Kidney capillary endothelial cell (primary cell): ENCODE results near the gene SORCS3.

Source experiments
- DNase-seq: peaks from one replicate; pipeline ENCODE4 v3.0.0-alpha.2; 2018; ENCODE audit warnings: low spot score

Gene SORCS3

DNA sequence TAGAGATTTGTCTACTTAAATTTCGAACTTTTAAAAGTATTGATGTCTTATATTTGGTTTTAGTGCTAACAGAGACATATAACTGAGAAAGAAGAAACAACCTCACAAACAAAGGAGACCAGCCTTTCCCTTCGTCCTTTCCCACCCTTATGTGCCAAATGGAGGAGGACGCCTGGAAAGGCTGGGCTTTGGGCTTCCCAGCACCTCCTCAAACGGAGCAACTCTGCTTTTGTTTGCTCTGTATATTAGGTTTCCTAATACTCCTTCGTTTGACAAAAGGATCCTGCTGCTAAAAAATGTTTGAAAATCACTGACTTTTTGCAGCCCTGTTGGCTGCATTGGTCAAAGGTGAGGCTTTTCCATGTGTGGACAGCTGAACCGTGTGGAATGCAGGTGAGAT is 471.8 kb downstream of the SORCS3 start:
- DNase-seq: no peak

DNA sequence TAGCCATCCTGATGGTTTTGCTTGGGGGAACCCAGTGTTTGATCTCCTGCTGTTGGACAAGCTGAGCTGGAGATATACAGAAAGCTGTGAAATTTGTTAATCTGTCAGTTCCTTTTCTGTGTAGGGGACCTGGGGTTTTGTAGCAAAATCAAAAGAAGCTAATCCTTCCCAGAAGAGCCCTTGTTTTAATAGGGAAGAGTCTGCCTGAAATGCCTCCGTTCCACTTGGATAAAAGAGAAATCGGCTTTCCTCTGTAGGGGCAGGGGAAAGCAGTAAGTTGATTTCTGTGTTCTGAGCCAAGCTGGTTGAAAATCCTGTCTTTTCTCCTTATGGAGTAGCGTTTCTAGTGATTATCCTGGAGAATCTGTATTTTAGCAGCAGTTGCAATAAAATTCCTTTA is 472.6 kb downstream of the SORCS3 start:
- DNase-seq: no peak

DNA sequence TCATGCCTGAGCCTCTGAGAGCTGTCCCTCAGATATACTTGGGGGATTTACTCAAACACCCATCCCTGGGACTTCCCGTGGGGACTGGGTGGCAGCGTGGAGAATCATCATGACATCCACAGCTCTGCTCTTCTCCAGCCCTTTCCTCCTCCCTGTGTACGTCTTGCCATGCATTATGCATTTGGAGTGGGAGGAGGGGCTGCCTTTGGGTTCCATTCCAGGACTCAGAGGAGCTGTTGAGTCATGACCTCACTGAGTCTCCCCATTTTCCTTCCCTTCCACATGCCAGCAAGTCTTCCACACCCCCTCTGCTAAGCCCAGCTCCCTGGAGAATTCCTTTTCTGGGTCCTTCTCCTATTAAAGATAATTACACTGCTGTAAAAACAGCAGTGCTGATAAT is 480.7 kb downstream of the SORCS3 start:
- no peak for DNase-seq

DNA sequence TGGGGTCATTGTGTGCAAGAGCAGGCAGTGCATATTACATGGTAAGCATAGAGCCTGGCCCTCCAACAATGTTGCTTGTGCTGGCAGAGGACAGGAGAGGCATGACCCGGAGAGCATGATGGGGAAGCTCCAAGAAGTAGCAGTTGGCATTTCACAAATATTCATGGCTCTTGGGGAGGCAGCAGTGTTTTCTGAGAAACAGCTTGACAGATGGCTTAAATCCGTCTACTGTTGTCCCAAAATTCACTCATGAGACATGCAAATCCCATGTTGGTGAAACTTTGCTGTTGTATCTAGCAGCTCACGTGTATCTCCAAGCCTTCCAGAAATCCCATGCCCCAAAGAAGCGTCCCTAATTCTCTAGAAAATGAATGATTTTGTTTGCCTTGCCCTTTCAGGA is 487.0 kb downstream of the SORCS3 start:
- no peak for DNase-seq

DNA sequence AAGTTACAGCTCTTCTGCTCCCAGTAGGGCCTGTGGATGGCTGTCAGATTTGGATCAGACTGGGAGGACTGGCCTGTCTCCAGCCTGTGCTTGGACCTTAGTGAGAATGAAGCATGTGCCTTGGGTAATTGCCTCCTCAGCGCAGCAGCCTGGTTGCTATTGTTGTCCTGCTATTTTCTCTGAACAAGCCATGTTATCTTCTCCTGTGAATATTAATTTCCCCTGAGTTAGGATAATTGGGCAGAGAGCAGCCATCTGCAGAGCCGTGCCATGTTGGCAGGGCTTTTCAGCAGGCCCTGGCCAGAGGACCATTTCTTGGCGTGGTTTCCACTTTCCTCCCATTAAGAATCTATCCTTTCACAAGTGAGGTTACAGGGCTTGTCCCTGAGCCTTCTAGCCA is 497.3 kb downstream of the SORCS3 start:
- no peak for DNase-seq

- DNase-seq: no peak
These were observed 498.3 kb downstream of the SORCS3 start for GRCh38 chr10:105139363-105139896.

DNA sequence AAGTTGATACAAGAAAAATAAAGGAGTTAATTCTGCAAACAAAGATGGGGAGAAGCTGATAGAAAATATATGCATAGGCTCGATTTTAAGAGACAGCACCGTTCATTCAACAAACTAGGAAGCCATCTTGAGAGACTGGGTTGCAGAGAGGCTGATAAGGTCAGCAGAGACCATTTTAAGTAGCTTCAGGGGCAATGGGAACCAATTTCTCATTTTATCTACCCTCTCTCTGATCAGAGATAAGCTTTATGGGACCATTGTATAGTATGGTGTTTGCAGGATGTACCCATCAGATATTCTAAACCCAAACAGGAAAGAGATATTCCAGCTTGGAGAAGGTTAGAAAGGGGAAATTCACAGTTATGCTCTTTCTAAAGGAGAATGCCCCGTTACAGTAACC is 499.5 kb downstream of the SORCS3 start:
- DNase-seq: no peak

GRCh38 chr10:105145711-105146110 is 504.6 kb downstream of the SORCS3 start:
- no peak for DNase-seq

- no peak for DNase-seq
These were observed 505.3 kb downstream of the SORCS3 start for GRCh38 chr10:105146436-105146835.

- no peak for DNase-seq
These were observed 507.4 kb downstream of the SORCS3 start for GRCh38 chr10:105148456-105148855.

DNA sequence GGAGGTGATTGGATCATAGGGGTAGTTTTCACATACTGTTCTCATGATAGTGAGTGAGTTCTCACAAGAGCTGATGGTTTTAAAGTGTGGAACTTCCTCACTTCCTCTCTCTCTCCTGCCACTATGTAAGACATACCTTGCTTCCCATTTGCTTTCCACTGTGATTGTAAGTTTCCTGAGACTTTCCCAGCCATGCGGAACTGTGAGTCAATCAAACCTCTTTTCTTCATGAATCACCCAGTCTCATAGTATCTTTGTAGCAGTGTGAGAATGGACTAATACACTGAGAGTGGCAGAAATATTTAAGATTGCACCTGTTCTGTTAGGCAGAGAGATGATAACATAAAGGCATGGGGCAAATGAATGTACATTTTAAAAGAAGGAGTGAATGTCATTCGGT is 507.8 kb downstream of the SORCS3 start:
- no peak for DNase-seq

- no peak for DNase-seq
These were observed 508.3 kb downstream of the SORCS3 start for GRCh38 chr10:105149371-105149891.

DNA sequence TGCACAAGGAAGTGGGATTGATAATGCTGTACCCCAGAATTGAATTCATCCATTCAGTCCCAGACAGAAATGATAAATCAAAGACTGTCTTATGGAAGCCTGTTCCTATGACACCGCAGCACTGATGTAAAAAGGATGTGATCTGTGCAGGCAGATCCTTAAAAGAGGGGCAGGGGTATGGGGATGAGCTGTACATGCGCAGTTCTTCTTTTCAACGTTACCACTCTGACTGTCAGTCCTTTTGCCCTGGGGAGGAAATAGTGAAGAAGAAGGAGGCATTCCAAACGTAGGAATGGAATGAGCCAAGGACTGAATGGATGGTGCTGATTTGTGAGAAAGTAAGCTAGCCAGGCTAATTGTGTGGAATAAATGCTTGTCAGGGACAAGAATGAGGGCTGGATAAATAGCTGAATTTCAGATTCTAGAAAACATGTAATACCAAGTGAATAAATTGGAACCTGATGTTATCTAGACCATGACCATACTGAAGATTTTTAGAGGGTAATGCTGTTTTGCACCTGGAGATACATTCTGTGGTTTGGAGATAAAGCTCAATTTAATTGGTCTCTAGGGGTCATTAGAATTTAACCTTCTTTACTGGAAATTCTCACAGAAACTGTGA is 509.3 kb downstream of the SORCS3 start:
- no peak for DNase-seq

DNA sequence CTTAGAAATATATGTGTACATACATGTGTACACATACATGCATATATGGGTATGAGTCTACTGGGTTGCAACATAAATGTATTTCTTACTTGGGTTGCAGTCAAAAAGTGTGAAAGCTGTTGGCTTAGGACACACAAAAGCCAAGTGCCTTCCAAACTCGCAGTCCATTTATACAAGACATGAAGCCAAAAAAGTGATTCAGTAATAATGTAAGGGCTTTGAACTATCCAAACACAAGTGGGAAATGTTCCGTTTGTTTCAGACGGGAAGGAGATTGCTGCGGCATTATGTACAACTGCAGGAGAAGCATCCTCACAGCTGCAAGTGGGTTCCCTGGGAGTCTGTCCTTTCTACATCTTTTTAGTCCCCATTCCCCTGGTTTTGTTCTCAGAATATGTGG is 513.6 kb downstream of the SORCS3 start:
- no peak for DNase-seq

DNA sequence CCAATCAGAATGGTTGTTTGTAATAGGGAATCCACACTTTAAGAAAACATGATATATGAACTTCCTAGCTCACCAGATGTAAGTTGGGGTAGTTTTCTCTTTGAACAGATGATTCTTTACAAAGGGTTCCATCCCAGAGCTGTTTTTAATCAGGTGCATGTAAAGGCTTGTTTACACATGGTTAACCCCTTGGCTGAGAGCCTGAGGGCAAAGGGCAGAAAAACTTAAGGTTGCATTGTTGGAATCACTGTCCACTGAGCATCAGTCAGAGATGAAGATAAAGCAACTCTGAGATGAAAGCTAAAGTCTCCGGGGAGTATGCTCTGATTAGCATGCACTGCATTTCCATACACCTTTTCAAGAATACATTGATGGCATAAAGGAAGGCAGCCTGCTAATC is 518.2 kb downstream of the SORCS3 start:
- no peak for DNase-seq

GRCh38 chr10:105161149-105161548 is 520.1 kb downstream of the SORCS3 start:
- no peak for DNase-seq

DNA sequence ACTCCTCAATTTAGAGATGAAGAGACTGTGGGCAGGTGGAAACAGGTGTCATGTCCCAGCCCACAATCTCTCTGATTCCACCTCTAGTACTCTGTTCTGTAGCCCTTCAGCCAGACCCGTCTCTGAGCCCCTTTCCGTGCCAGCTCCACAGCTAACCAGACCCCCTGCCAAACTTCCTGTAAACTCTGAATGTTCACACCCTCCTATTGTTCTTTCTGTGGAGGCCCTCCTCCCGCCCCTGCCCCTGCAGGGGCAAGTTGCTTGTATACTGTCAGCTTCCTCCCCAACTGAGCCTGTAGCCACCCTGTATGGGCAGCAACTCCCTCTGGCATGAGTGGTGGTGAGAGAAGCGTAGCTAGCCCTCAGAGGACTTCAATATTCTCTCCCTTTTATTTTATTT is 520.7 kb downstream of the SORCS3 start:
- no peak for DNase-seq

DNA sequence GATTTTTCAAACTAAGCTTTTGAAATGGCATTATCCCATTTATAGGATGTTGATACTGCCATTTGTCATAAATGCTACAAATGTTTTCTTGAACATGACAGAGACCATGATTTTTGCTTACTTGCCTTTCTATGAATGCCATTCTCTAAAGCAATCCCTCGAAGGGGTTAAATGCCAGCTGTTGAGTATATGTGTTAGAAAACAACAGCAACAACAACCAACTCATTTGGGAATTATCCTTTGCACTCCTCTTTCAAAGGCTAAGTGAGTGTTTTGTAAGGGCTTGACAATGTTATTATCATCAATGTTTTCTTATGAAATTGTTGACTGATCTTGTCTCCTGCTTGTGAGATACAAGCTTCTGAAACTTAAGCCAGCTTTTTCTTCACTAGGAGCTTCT is 529.4 kb downstream of the SORCS3 start:
- no peak for DNase-seq

DNA sequence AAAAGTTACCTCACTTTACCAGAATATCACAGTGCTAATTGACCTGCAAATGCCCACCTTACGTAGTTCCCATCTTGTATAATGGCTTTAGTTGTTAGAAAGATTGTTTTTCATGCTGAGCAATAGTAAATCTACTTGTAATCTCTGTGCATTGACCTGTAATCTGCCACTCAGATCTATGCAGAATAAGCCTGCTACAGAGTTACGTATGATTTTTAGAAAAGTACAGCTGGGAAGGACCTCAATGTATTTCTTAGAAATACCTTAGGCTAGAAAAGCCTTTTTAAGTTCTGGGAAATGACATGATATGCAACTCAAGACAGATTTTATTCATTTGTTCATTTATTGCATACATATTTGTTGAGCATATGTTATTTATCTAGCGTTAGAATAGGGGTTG is 530.9 kb downstream of the SORCS3 start:
- no peak for DNase-seq

DNA sequence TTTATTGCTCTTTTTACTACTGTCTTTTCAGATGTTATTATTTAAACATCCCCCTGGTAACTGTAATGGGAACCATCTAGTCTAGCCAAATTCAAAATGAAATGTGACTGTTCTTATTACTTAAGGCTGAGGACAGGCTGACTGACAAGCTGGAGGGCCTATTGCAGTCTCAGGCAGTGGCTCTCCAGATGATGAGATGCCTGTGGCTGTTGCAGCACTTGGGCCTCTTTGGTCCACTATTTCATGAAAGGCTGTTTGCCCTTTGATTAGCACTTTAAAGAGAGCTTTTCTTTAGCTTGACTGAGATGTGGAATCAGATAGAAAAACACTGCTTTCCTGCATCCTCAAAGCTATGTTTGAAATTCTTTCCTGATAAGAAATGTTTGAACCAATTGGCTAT is 540.5 kb downstream of the SORCS3 start:
- no peak for DNase-seq

DNA sequence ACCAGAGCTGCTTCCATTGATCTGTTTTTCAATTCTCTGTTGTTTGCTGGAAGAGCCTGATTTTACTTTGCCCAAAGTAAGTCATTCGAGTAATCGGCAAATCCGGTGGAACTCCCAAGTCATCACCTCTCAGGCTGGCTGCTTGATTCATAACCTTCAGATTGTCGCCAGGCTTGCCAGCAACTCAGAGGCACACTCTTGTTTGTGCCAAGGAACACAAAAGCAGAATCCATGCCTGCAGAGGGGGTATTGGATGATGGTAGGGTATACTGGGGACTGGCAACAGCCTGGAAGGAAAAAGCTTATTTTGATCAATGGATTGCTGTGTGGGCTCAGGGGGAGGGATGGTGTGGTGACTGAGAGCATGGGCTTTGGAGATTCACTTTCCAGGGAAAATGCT is 542.4 kb downstream of the SORCS3 start:
- DNase-seq: no peak

DNA sequence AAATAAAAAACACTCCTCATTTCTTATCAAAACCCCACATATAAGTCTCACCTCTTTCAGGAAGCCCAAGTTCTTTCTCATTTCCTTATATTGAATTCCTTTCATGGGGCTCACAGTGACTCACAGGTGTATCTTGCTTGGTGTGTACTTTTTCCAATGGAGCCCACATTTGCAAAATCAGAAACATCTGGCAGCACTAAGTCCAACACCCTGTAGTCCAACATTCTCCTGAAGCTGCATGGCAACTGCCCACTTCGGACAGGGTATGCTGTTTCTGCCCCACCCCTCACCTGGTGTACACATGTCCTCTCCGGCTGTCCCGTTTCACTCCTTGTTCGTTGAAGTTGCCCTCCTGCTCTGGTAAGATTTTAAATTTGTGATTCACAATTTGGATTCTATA is 544.1 kb downstream of the SORCS3 start:
- no peak for DNase-seq

GRCh38 chr10:105187243-105187642 is 546.2 kb downstream of the SORCS3 start:
- DNase-seq: no peak

DNA sequence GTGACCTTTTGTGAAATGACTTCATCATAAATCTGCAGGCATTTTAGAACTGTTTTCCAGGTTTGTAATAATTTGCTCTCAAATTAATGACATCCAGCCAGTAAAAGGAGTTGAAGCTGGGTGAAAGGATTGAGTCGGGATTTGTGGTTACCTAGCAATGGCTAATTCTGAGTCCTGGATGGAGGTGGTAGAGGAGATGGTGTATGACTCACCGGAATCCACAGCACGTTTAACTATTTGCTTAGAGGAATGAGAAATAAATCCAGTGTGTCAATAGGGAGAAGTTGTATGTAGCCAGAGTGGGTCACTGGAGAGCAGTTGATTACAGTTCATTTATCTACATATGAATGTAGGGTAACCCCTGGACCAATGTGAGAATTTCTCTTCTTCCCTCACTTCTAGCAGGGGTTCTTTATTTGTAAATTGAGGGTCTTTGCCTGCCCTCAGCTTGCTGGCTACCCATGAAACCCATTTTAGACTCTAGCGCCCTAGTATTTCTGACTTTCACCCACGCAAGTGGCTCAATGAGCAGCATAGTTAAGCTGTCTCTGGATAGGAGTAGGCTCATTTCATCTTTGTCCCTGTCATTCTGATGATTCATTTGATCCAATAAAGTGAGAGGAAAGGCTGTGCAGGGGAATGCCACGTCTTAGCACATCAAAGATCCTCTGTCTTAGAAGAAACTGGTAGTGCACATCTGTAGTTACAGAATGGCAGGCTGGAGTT is 547.8 kb downstream of the SORCS3 start:
- no peak for DNase-seq
